ENCODE results near the gene MAPK10.

The MAPK10 gene

DNA sequence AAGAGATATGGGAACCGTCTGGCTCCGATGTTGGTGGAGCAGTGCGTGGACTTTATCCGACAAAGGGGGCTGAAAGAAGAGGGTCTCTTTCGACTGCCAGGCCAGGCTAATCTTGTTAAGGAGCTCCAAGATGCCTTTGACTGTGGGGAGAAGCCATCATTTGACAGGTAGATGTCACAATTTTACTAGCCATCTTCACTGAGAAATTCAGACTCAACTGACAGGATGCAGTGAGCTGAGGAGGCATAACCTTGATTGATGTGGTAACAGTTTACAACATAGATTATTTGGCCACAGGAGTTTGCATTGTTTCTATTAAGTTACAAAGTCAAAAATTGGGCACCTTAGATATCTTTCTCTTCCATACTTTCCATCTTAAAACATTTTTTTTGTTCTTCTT lies 417.7 kb downstream of the MAPK10 start:
- Histone ChIP-seq H3K4me3 (ENCODE audit: low read length) (no peak overlapping the region), H3K9me2 (replicated peaks; ENCODE audit: control insufficient read depth, low read length) (no peaks in the 10 kb centered on the region), H3F3A (ENCODE audit: control insufficient read depth, insufficient read depth) (no peaks in the 10 kb centered on the region), H3K27me3 (ENCODE audit: control insufficient read depth, low read length) (no peaks in the 10 kb centered on the region), H3K4me2 (ENCODE audit: low read length) (no peak overlapping the region), H3K9me3 (ENCODE audit: control insufficient read depth, insufficient read depth, low read length) (no peaks in the 10 kb centered on the region), H4K20me1 (ENCODE audit: control insufficient read depth, insufficient read depth, low read depth, low read length) (no peaks in the 10 kb centered on the region), H3K79me2 (ENCODE audit: control insufficient read depth, low read length) (no peaks in the 10 kb centered on the region), H3K36me3 (ENCODE audit: control insufficient read depth, low read length) (no peaks in the 10 kb centered on the region), H3K27ac (ENCODE audit: low read depth, low read length) (no peak overlapping the region), H3K4me1 (ENCODE audit: control insufficient read depth, low read length) (no peaks in the 10 kb centered on the region)
- TF ChIP-seq EZH2phosphoT487 (IDR thresholded peaks at IDR 0.05; ENCODE audit: borderline replicate concordance, low read length): no peak
- TF ChIP-seq CTCF (IDR thresholded peaks at IDR 0.05; ENCODE audit: low read depth, low read length, poor library complexity, severe bottlenecking): no peak

DNA sequence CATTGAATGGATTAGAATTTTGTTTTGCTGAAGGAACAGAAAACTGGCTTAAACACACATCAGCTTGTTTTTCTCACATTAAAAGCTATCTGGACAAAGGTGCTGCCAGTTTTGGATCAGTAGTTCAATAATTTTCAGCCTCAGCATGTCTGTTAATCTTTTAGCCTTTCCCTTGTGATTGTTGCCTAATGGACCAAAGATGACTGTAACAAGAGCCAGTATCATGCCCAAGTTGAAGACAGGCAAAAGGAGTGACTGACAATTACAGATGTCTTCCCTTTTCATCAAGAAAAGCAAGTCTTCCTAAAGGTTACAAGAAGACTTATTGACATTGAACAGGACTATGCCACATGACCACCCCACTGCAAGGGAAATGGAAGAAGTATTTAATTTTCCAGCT lies 419.7 kb downstream of the MAPK10 start:
- no peaks in the 10 kb centered on the region for H3K36me3 ChIP-seq (ENCODE audit: control insufficient read depth, low read length)
- H3F3A ChIP-seq (ENCODE audit: control insufficient read depth, insufficient read depth): no peaks in the 10 kb centered on the region
- H3K4me2 ChIP-seq (ENCODE audit: low read length): no peak overlapping the region
- no peak overlapping the region for H3K4me3 ChIP-seq (ENCODE audit: low read length)
- no peak overlapping the region for H3K27ac ChIP-seq (ENCODE audit: low read depth, low read length)
- no peaks in the 10 kb centered on the region for H3K4me1 ChIP-seq (ENCODE audit: control insufficient read depth, low read length)
- H3K79me2 ChIP-seq (ENCODE audit: control insufficient read depth, low read length): no peaks in the 10 kb centered on the region
- no peaks in the 10 kb centered on the region for H3K9me2 ChIP-seq (replicated peaks; ENCODE audit: control insufficient read depth, low read length)
- no peaks in the 10 kb centered on the region for H3K9me3 ChIP-seq (ENCODE audit: control insufficient read depth, insufficient read depth, low read length)
- H3K27me3 ChIP-seq (ENCODE audit: control insufficient read depth, low read length): no peaks in the 10 kb centered on the region
- TF ChIP-seq EZH2phosphoT487 (IDR thresholded peaks at IDR 0.05; ENCODE audit: borderline replicate concordance, low read length): no peak
- TF ChIP-seq CTCF (IDR thresholded peaks at IDR 0.05; ENCODE audit: low read depth, low read length, poor library complexity, severe bottlenecking): no peak
- H4K20me1 ChIP-seq (ENCODE audit: control insufficient read depth, insufficient read depth, low read depth, low read length): no peaks in the 10 kb centered on the region
